ENCODE data around the gene MAP3K10. TPM values are rescaled to one million over a fixed set of nuclear protein-coding genes. Genes with fewer than 3 reads are reported as not detected.
A peak's percentile ranks its signal among the peaks of the same experiment; 100 is the strongest.

MAP3K10 gene
- polyA plus RNA-seq, 1 of the 3 experiments (the other 2 are of a cell fraction), result 10.7 TPM

DNA sequence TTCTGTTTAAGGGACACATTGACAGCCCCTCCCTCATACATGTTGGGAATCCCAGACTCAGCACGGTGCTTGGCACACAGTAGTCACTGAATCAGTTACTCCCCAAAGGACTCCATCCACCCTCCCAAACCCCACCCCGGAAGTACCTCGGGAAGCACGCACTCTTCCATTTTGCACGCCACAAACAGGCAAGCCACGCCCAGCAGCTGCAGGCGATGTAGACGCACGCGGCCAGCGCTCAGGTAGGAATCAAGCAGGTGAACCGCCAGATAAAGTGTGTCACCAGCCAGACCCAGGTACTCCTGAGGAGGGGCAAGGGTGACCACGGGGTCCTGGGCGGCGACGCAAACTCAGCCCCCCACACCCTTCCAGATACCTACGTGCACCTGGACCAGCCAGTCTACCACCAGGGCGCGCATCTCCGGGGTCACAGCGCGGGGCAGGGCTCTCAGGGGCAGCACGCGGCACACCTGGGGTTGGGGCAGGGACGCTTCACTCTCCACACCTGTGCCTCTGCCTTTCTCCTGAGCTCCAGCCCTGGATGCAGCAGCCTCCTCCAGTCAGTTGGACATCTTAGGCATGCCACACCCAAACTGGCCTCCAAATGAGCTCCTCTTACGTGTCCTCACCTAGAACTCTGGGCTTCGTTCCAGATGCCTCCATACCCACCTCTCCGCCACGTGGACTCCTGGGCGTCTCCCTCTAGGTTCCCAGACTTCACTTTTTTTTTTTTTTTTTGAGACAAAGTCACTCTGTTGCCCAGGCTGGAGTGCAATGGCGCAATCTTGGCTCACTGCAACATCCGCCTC is 33.3 kb downstream of the MAP3K10 start:
- TF ChIP-seq POLR2AphosphoS5 (IDR thresholded peaks at IDR 0.05; ENCODE audit: low read depth, low read length), result no peak
- no peaks in the 10 kb centered on the region for H3K36me3 ChIP-seq (replicated peaks in 1 of 2; ENCODE audit: control insufficient read depth in 1 of 2, insufficient read depth in 2 of 2, low read length in 1 of 2)
- H3K27me3 ChIP-seq (ENCODE audit: insufficient read depth), result no peaks in the 10 kb centered on the region
- DNase-seq, result no peak
- H3K4me1 ChIP-seq (ENCODE audit: control insufficient read depth in 1 of 2, insufficient read depth in 2 of 2, low read depth in 1 of 2, low read length in 1 of 2), result peaks cover 0 to 8% of the 10 kb centered on the region in 2 experiments; a peak in 2 of 4 replicates
- H3F3A ChIP-seq (replicated peaks; ENCODE audit: insufficient read depth), result peaks cover 10% of the 10 kb centered on the region
- ChIA-PET CTCF (interaction anchor here (1.9 kb wide), 1 partner anchor 85 kb away, joined by 5 read pairs; no protein-coding TSS in a partner anchor), POLR2A (no interaction called here)
- H4K20me1 ChIP-seq (ENCODE audit: insufficient read depth), result no peaks in the 10 kb centered on the region
- no peak overlapping the region for H3K4me2 ChIP-seq
- 80% methylated on average over 13 of the region's 32 CpGs for WGBS (ENCODE audit: low lambda C conversion rate)
- H3K79me2 ChIP-seq (ENCODE audit: insufficient read depth), result no peaks in the 10 kb centered on the region
- no peak overlapping the region for H3K9ac ChIP-seq
- no peak overlapping the region for H3K27ac ChIP-seq (ENCODE audit: low read depth in 2 of 2, low read length in 1 of 2)
- H3K9me3 ChIP-seq, result no peaks in the 10 kb centered on the region
- H3K9me2 ChIP-seq, result no peaks in the 10 kb centered on the region
- H2AFZ ChIP-seq (ENCODE audit: low read depth), result no peak overlapping the region
- no peak overlapping the region for H3K4me3 ChIP-seq (ENCODE audit: low read depth in 2 of 2, low read length in 1 of 2)

DNA sequence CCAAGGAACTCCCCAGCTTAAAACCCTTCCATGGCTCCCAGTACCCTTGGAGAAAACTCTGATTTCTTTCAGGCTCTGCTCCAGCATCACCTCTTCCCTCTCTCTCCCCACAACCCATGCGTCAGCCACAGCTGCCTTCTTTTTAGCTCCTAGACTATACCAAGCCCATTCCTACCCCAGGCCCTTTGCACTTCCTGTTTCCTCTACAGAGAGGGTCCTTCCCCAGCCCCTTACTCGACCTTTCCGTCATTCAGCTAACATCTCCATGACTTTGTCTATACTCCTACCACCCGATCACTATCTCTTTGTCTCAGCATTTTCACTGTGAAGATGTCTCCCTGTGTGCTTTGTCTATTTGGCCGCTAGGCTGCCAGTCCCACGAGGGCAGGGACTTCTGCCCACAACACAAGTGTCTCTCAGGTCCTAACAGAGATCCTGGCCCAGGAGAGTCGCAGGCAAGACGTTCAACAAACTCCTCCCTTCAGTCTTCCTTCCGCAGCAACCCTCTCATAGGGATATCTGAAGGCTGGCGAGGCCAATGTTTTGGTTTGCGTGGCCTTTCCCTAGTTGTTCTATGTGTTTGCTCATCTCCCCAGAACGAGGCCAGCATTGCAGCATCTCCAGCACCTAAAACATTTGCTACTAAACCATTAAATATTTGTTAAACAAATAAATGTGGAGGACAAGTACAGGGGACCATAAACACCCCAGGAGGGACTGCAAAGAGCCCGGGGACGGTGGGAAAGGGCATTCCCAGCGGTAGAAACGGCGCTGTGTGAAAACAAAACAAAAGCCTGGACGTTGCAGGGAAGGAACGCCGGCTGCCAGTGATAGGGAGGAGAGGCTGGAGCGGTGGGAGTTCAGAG is 34.4 kb downstream of the MAP3K10 start:
- WGBS (ENCODE audit: low lambda C conversion rate), result 53% methylated on average over 21 of the region's 21 CpGs
- H3K27me3 ChIP-seq (ENCODE audit: insufficient read depth), result no peaks in the 10 kb centered on the region
- peaks cover 0 to 8% of the 10 kb centered on the region in 2 experiments; a peak in 2 of 4 replicates for H3K4me1 ChIP-seq (ENCODE audit: control insufficient read depth in 1 of 2, insufficient read depth in 2 of 2, low read depth in 1 of 2, low read length in 1 of 2)
- ChIA-PET CTCF (interaction anchor here (1.9 to 2.6 kb wide), 2 partner anchors 86 kb away, joined by 5 to 20 read pairs; no protein-coding TSS in a partner anchor), POLR2A (no interaction called here)
- no peaks in the 10 kb centered on the region for H4K20me1 ChIP-seq (ENCODE audit: insufficient read depth)
- H3K9me2 ChIP-seq, result no peaks in the 10 kb centered on the region
- no peaks in the 10 kb centered on the region for H3K79me2 ChIP-seq (ENCODE audit: insufficient read depth)
- H3F3A ChIP-seq (replicated peaks; ENCODE audit: insufficient read depth), result peaks cover 16% of the 10 kb centered on the region
- 0 out of 2 replicates have a peak overlapping the region, but pooled peaks have one; percentile 35 for H2AFZ ChIP-seq (ENCODE audit: low read depth)
- H3K9ac ChIP-seq, result no peak overlapping the region
- no peak overlapping the region for H3K27ac ChIP-seq (ENCODE audit: low read depth in 2 of 2, low read length in 1 of 2)
- DNase-seq, result no peak
- H3K4me2 ChIP-seq, result peak overlapping the region; percentile 41; the same call in 1 of the 2 replicates
- H3K9me3 ChIP-seq, result no peaks in the 10 kb centered on the region
- H3K4me3 ChIP-seq (ENCODE audit: low read depth in 2 of 2, low read length in 1 of 2), result no peak overlapping the region
- no peaks in the 10 kb centered on the region for H3K36me3 ChIP-seq (replicated peaks in 1 of 2; ENCODE audit: control insufficient read depth in 1 of 2, insufficient read depth in 2 of 2, low read length in 1 of 2)
- TF ChIP-seq, protein P1, sequence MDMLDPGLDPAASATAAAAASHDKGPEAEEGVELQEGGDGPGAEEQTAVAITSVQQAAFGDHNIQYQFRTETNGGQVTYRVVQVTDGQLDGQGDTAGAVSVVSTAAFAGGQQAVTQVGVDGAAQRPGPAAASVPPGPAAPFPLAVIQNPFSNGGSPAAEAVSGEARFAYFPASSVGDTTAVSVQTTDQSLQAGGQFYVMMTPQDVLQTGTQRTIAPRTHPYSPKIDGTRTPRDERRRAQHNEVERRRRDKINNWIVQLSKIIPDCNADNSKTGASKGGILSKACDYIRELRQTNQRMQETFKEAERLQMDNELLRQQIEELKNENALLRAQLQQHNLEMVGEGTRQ (IDR thresholded peaks at IDR 0.05; ENCODE audit: borderline replicate concordance, low read depth, low read length), result no peak
- TF ChIP-seq, protein P2, sequence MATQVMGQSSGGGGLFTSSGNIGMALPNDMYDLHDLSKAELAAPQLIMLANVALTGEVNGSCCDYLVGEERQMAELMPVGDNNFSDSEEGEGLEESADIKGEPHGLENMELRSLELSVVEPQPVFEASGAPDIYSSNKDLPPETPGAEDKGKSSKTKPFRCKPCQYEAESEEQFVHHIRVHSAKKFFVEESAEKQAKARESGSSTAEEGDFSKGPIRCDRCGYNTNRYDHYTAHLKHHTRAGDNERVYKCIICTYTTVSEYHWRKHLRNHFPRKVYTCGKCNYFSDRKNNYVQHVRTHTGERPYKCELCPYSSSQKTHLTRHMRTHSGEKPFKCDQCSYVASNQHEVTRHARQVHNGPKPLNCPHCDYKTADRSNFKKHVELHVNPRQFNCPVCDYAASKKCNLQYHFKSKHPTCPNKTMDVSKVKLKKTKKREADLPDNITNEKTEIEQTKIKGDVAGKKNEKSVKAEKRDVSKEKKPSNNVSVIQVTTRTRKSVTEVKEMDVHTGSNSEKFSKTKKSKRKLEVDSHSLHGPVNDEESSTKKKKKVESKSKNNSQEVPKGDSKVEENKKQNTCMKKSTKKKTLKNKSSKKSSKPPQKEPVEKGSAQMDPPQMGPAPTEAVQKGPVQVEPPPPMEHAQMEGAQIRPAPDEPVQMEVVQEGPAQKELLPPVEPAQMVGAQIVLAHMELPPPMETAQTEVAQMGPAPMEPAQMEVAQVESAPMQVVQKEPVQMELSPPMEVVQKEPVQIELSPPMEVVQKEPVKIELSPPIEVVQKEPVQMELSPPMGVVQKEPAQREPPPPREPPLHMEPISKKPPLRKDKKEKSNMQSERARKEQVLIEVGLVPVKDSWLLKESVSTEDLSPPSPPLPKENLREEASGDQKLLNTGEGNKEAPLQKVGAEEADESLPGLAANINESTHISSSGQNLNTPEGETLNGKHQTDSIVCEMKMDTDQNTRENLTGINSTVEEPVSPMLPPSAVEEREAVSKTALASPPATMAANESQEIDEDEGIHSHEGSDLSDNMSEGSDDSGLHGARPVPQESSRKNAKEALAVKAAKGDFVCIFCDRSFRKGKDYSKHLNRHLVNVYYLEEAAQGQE (IDR thresholded peaks at IDR 0.05; ENCODE audit: low read depth, low read length), result no peak
- TF ChIP-seq TAF1 (IDR thresholded peaks at IDR 0.05; ENCODE audit: borderline replicate concordance, low read depth, low read length), result no peak
- no peak for TF ChIP-seq TEAD4 (IDR thresholded peaks at IDR 0.05; ENCODE audit: borderline replicate concordance, insufficient read depth)
- TF ChIP-seq FOXJ3 (CRISPR knock-in tag; IDR thresholded peaks at IDR 0.05), result no peak
- TF ChIP-seq RAD21 (IDR thresholded peaks at IDR 0.05; ENCODE audit: low read length), result no peak
- TF ChIP-seq NRF1 (IDR thresholded peaks at IDR 0.05; ENCODE audit: low read depth, low read length), result no peak
- TF ChIP-seq SMC3 (IDR thresholded peaks at IDR 0.05; ENCODE audit: low read depth, low read length), result no peak
- TF ChIP-seq TCF12 (IDR thresholded peaks at IDR 0.05), result no peak

Data from SK-N-SH (cell line).